HCT116 (cell line): ENCODE results near the gene CENPP. TPM values are rescaled to one million over a fixed set of nuclear protein-coding genes. Genes with fewer than 3 reads are reported as not detected.

Source experiments
- ATAC-seq: fragments of 200-7000 bp; cut with Tn5 transposase; 2 replicates; pipeline ENCODE4 v1.9.1; 2020; ENCODE audit warnings: mild to moderate bottlenecking, moderate library complexity
- BruUV-seq: library from RNA; stranded (reverse); fragments of 400-500 nt; replicated peaks from 2 replicates; lab custom pipeline; 2021; lab: Mats Ljungman, UMichigan
- CTCF ChIA-PET: fragments of 300-600 bp; sonication (Branson Sonifier 250); formaldehyde crosslinking; loops from one replicate; lab custom pipeline; 2021; ENCODE audit warnings: antibody characterized with exemption; lab: Charles Lee
- POLR2A ChIA-PET: fragments of 300-600, 350-600 bp; sonication (Branson Sonifier 250); formaldehyde crosslinking; loops from one replicate; lab custom pipeline; 2021; ENCODE audit warnings: antibody characterized with exemption; lab: Charles Lee
- RAD21 ChIA-PET, 2 experiments: fragments of 300-600 bp; sonication (Branson Sonifier 250); formaldehyde crosslinking; loops; one replicate each; lab custom pipeline; 2023; ENCODE audit warnings: low total read pairs in 2 of 2; ENCODE audit not compliant: uncharacterized antibody in 2 of 2, unreplicated experiment in 2 of 2, low non-redundant PET in 1 of 2; lab: Charles Lee
- DNase-seq: peaks from one replicate; pipeline ENCODE4 v3.0.0-alpha.2; 2010; ENCODE audit warnings: low read depth, low spot score
- H2AFZ ChIP-seq: fragments of 200-600 bp; shearing (Covaris generic), sonication (generic); 2 replicates; pipeline ENCODE4 v1.6.1; 2017; ENCODE audit warnings: low read depth, mixed run types, mixed read lengths, antibody characterized with exemption, low read length; ENCODE audit not compliant: poor library complexity, severe bottlenecking
- H3K27ac ChIP-seq: 2 replicates; pipeline ENCODE4 v1.5.1; 2012; ENCODE audit warnings: low read depth, low read length
- H3K27me3 ChIP-seq: fragments of 200-600 bp; sonication (generic); 2 replicates; pipeline ENCODE4 v1.6.1; 2016; ENCODE audit warnings: mixed run types, low read length, mixed read lengths; ENCODE audit not compliant: insufficient read depth
- H3K36me3 ChIP-seq, 2 experiments: fragments of 200-500 bp in 1 of 2; fragments of 200-600 bp in 1 of 2; sonication (Bioruptor generic) in 1 of 2; sonication (generic) in 1 of 2; 2 replicates each; pipeline versions ENCODE4 v1.5.1 to v1.6.1; 2014 to 2016; ENCODE audit warnings: low read length in 2 of 2, inconsistent platforms in 1 of 2, mixed read lengths in 1 of 2, mixed run types in 1 of 2; ENCODE audit not compliant: insufficient read depth in 2 of 2, control insufficient read depth in 1 of 2
- H3K4me1 ChIP-seq, 2 experiments: fragments of 200-600 bp in 1 of 2; sonication (generic) in 1 of 2; 2 replicates each; pipeline versions ENCODE4 v1.5.1 to v1.6.1; 2012 to 2017; ENCODE audit warnings: low read length in 2 of 2, inconsistent platforms in 1 of 2, mild to moderate bottlenecking in 1 of 2, mixed read lengths in 1 of 2, mixed run types in 1 of 2, moderate library complexity in 1 of 2; ENCODE audit not compliant: insufficient read depth in 2 of 2, control insufficient read depth in 1 of 2
- H3K4me2 ChIP-seq: fragments of 200-600 bp; sonication (generic); 2 replicates; pipeline ENCODE4 v1.6.1; 2017; ENCODE audit warnings: mixed run types, low read length, mixed read lengths
- H3K4me3 ChIP-seq, 2 experiments: fragments of 200-600 bp in 1 of 2; sonication (generic) in 1 of 2; replicated peaks in 1 of 2; 2 replicates each; pipeline ENCODE4 v1.5.1; 2011 to 2016; ENCODE audit warnings: low read length in 2 of 2, control low read depth in 1 of 2, low read depth in 1 of 2, mild to moderate bottlenecking in 1 of 2, mixed read lengths in 1 of 2, mixed run types in 1 of 2
- H3K79me2 ChIP-seq: fragments of 200-600 bp; sonication (generic); 2 replicates; pipeline ENCODE4 v1.6.1; 2017; ENCODE audit warnings: mild to moderate bottlenecking, mixed run types, low read length, moderate library complexity, mixed read lengths; ENCODE audit not compliant: insufficient read depth
- H3K9ac ChIP-seq: fragments of 200-600 bp; sonication (generic); 2 replicates; pipeline ENCODE4 v1.6.1; 2016; ENCODE audit warnings: low read length, mixed read lengths
- H3K9me2 ChIP-seq: fragments of 200-600 bp; sonication (generic), shearing (Covaris generic); 2 replicates; pipeline ENCODE4 v1.6.1; 2017; ENCODE audit warnings: mixed run types, mild to moderate bottlenecking, moderate library complexity; ENCODE audit not compliant: insufficient read depth
- H3K9me3 ChIP-seq, 2 experiments: fragments of 200-500 bp in 1 of 2; fragments of 200-600 bp in 1 of 2; sonication (Bioruptor generic) in 1 of 2; sonication (generic) in 1 of 2; 2 replicates each; pipeline ENCODE4 v1.6.1; 2014 to 2017; ENCODE audit warnings: low read length in 2 of 2, mixed read lengths in 2 of 2, inconsistent platforms in 1 of 2, low read depth in 1 of 2, mild to moderate bottlenecking in 1 of 2, mixed run types in 1 of 2, moderate library complexity in 1 of 2; ENCODE audit not compliant: control insufficient read depth in 1 of 2, insufficient read depth in 1 of 2
- H4K20me1 ChIP-seq: fragments of 200-600 bp; sonication (generic), shearing (Covaris generic); 2 replicates; pipeline ENCODE4 v1.6.1; 2017; ENCODE audit warnings: mixed run types, mild to moderate bottlenecking, moderate library complexity; ENCODE audit not compliant: insufficient read depth
- CEBPB ChIP-seq: IDR thresholded peaks from 2 replicates; pipeline ENCODE4 v1.6.1; 2012; ENCODE audit warnings: low read depth
- CTCF ChIP-seq, 3 experiments: fragments of 200-600 bp in 1 of 3; sonication (generic) in 1 of 3; IDR thresholded peaks in 2 of 3; conservative IDR thresholded peaks in 1 of 3; 2 replicates each; pipeline ENCODE4 v1.5.1; 2012 to 2017; ENCODE audit warnings: low read depth in 2 of 3, low read length in 2 of 3, antibody characterized with exemption in 1 of 3, borderline replicate concordance in 1 of 3, control low read depth in 1 of 3, mild to moderate bottlenecking in 1 of 3, mixed read lengths in 1 of 3, mixed run types in 1 of 3, moderate library complexity in 1 of 3; ENCODE audit not compliant: insufficient read depth in 1 of 3
- EZH2 ChIP-seq: fragments of 200-600 bp; sonication (generic); IDR thresholded peaks from 2 replicates; pipeline ENCODE4 v1.6.1; 2017; ENCODE audit warnings: antibody characterized with exemption, mixed run types
- RAD21 ChIP-seq: IDR thresholded peaks from 2 replicates; pipeline ENCODE4 v1.6.1; 2012; ENCODE audit warnings: low read depth, mild to moderate bottlenecking
- REST ChIP-seq: IDR thresholded peaks from 2 replicates; pipeline ENCODE4 v1.6.1; 2012; ENCODE audit warnings: low read depth
- SIN3A ChIP-seq: IDR thresholded peaks from 2 replicates; pipeline ENCODE4 v1.6.1; 2012; ENCODE audit warnings: low read depth
- SP1 ChIP-seq: IDR thresholded peaks from 2 replicates; pipeline ENCODE4 v1.6.1; 2012; ENCODE audit warnings: low read depth
- SRF ChIP-seq: IDR thresholded peaks from 2 replicates; pipeline ENCODE4 v1.6.1; 2012; ENCODE audit warnings: low read depth
- YY1 ChIP-seq: IDR thresholded peaks from 2 replicates; pipeline ENCODE4 v1.6.1; 2011; ENCODE audit warnings: low read length, low read depth, moderate library complexity, mild to moderate bottlenecking; ENCODE audit not compliant: insufficient replicate concordance; ENCODE audit errors: extremely low read depth
- intact Hi-C: fragments of 100-400 bp; cut with micrococcal nuclease; formaldehyde crosslinking; loops from 2 replicates; pipeline ENCODE4 v1.10.0; 2022
- total RNA-seq: library from RNA; stranded (reverse); gene quantifications from one replicate; pipeline ENCODE4 v1.2.1, GENCODE V29; 2021; ENCODE audit not compliant: unreplicated experiment

Gene CENPP
- total RNA-seq, 1 experiment from 2014 or later: 7.0 TPM

- ATAC-seq: no peak
- intact Hi-C loops: no loop called here
- POLR2A ChIA-PET: no interaction called here
- CTCF ChIA-PET: no interaction called here
- no peak for DNase-seq
- Histone ChIP-seq H3K9me3 (no peaks in the 10 kb centered on the region), H3K4me1 (peaks cover 3 to 10% of the 10 kb centered on the region in 2 experiments; a peak in 3 of 4 replicates), H3K4me2 (no peak overlapping the region), H2AFZ (no peak overlapping the region), H3K9me2 (no peaks in the 10 kb centered on the region), H3K9ac (no peak overlapping the region), H4K20me1 (no peaks in the 10 kb centered on the region), H3K36me3 (no peaks in the 10 kb centered on the region), H3K4me3 (no peak overlapping the region), H3K79me2 (no peaks in the 10 kb centered on the region), H3K27ac (no peak overlapping the region), H3K27me3 (no peaks in the 10 kb centered on the region)
- no TSS peak for BruUV-seq
- RAD21 ChIA-PET: no interaction called here
- TF ChIP-seq CTCF (IDR thresholded peaks at IDR 0.05 in 2 of 3, conservative IDR thresholded peaks at IDR 0.05 in 1 of 3; ENCODE audit: borderline replicate concordance in 1 of 3, insufficient read depth in 1 of 3, low read depth in 2 of 3, low read length in 2 of 3) (no peak), YY1 (no peak), CEBPB (no peak), RAD21 (no peak)
- TF ChIP-seq, all 23 proteins: peak for 0
These were observed 236.8 kb downstream of the CENPP start for GRCh38 chr9:92562461-92562967.

- H3K4me1 ChIP-seq: peaks cover 3 to 8% of the 10 kb centered on the region in 2 experiments; a peak in 3 of 4 replicates
These were observed 237.7 kb downstream of the CENPP start for GRCh38 chr9:92563116-92564100.

More at GRCh38 chr9:92563116-92564100, 237.7 kb downstream of the CENPP start:
- BruUV-seq: no TSS peak
- CTCF ChIA-PET: no interaction called here
- Histone ChIP-seq H3K36me3 (no peaks in the 10 kb centered on the region), H3K4me3 (no peak overlapping the region), H3K9me2 (no peaks in the 10 kb centered on the region), H3K79me2 (no peaks in the 10 kb centered on the region), H3K9me3 (no peaks in the 10 kb centered on the region), H2AFZ (no peak overlapping the region), H3K9ac (no peak overlapping the region), H3K4me2 (no peak overlapping the region), H4K20me1 (no peaks in the 10 kb centered on the region), H3K27ac (no peak overlapping the region), H3K27me3 (no peaks in the 10 kb centered on the region)
- TF ChIP-seq REST (no peak), EZH2 (no peak), SP1 (no peak), SIN3A (no peak), SRF (no peak)
- POLR2A ChIA-PET: no interaction called here
- RAD21 ChIA-PET: no interaction called here
- no peak for DNase-seq
- intact Hi-C loops: no loop called here
- no peak for ATAC-seq
